HEK293T (cell line): Measurements from ENCODE around the gene TRIM31.
A peak's percentile ranks its signal among the peaks of the same experiment; 100 is the strongest.

Experiments
- HDGF ChIP-seq: fragments of 450-650 bp; IDR thresholded peaks from 2 replicates; pipeline ENCODE4 v1.6.1; 2017; ENCODE audit warnings: antibody characterized with exemption, borderline replicate concordance
- L3MBTL2 ChIP-seq: fragments of 450-650 bp; conservative IDR thresholded peaks from 2 replicates; pipeline ENCODE4 v1.6.1; 2016; ENCODE audit warnings: mild to moderate bottlenecking
- NFRKB ChIP-seq: fragments of 450-650 bp; IDR thresholded peaks from 2 replicates; pipeline ENCODE4 v1.6.1; 2016; ENCODE audit warnings: mild to moderate bottlenecking, moderate library complexity
- SUZ12 ChIP-seq: fragments of 450-650 bp; IDR thresholded peaks from 2 replicates; pipeline ENCODE4 v1.6.1; 2016; ENCODE audit warnings: mild to moderate bottlenecking
- ZNF384 ChIP-seq: fragments of 450-650 bp; IDR thresholded peaks from 2 replicates; pipeline ENCODE4 v1.6.1; 2016

DNA sequence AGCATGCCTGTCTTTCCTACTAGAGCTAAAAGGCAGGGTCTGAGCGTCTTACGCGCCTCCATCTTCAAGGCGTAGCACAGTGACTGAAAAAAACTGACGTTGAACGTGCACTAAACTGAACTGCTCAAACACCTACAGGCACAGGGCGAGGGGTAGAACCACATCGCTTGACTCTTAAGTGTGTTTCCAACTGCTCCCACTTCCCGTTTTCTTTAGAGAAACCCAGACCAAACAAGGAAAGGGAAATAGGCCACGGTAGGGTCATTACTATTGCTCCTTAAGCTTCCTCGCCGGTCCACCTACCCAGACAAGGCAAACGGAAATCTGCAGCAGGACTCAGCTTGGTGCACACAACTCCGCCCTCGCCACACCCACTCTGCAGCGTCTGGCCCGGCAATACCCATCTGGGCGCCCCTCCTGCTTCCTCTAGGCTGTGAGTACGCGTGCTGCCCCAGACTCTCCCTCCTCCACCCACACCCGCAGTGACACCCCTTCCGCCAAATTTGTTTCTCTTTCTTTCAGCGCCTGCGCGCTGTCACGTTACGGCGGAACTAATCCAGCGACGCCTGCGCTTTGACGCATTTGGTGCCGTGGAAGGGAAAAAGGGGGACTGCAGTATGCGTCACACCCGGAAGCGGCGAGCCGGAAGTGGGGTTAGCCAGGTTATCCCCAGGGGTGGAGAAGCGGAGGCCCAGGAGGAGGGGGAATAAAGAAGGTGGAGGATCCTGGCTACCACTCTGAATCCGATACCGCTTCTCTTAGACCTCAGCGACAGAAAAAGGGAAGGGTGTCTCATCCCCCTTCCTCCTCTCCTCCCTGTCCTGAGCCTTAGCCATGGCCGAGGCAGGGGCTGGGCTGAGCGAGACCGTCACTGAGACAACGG is 46.1 kb downstream of the TRIM31 start, which contains the start of gene PPP1R11:
- TF ChIP-seq NFRKB (no peak), L3MBTL2 (peak; percentile 40), HDGF (0 out of 2 replicates have a peak, but pooled peaks have one; percentile 53), ZNF384 (no peak), SUZ12 (no peak)
